GM12872 (cell line): ENCODE data around the gene ZNF516.
A peak's percentile ranks its signal among the peaks of the same experiment; 100 is the strongest.

Experiments
- CTCF ChIP-seq: IDR thresholded peaks from 3 replicates; pipeline ENCODE4 v1.5.1; 2011; ENCODE audit warnings: low read depth, mild to moderate bottlenecking, low read length, moderate library complexity; ENCODE audit not compliant: insufficient read depth

Gene ZNF516

GRCh38 chr18:76480913-76481312, 14.1 kb downstream of the ZNF516 start:
- peak; percentile 48; the same call in 1 of the 3 replicates for TF ChIP-seq CTCF

DNA sequence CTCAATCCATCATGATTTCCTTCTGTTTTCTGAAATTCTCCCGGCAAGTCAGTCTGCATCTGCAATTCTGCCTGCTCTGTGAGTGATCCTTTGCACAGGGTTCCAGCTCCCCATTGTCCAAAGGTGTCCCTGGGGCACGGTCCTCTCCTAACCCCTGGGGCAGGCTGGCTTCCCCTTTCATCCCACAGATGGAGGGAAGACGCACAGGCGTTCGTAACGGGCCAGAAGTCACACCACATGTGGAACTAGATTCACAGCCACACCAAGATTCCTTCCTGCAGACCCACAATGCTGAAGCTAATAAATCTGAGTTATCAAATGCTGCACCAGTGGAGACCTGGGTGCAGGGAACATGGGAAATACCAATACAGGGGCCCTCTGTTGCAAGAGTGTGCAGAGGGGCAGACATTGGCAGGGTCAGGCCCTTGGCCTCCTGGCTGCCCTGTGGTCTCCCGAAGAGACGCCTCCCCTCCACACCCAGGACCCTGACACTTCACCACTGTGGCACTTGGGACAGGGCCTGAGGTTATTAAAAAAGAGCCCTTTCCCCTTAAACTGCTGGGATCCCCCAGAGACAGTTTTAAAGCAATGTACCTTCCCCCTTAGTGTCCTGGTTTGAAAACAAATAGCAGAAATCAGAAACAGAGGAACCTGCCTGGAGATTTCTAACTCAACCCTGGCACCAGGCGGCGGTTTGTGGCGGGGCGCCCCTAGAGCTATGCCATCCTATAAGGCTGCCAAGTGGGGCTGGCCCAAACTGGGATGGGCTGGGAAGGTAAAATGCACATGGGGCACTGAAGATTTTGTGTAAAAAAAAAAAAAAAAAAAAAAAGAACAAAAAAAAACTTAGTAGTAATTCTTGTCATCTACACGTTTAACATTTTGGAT, 15.4 kb downstream of the ZNF516 start:
- no peak for TF ChIP-seq CTCF

GRCh38 chr18:76476665-76477561, 18.1 kb downstream of the ZNF516 start:
- no peak for TF ChIP-seq CTCF

GRCh38 chr18:76475450-76476194, 19.4 kb downstream of the ZNF516 start:
- no peak for TF ChIP-seq CTCF

GRCh38 chr18:76474824-76475223, 20.2 kb downstream of the ZNF516 start:
- TF ChIP-seq CTCF: no peak

- no peak for TF ChIP-seq CTCF
Observed at GRCh38 chr18:76472829-76473228, 22.2 kb downstream of the ZNF516 start.
